HG02588 (cell line): ENCODE data around the gene FKBP1C.
"Not testable (repeated sequence)": the region's sequence is repeated elsewhere in the genome, so short reads cannot be mapped to it uniquely, and the experiment has no call there.

Experiments
- ATAC-seq: cut with Tn5 transposase; IDR thresholded peaks from one replicate; pipeline ENCODE4 v1.9.1; 2021; ENCODE audit warnings: mild to moderate bottlenecking, moderate library complexity; ENCODE audit not compliant: unreplicated experiment

Gene FKBP1C

GRCh38 chr6:63211343-63211742 is at the start of gene FKBP1C:
Gene FKBP1C (plus strand): TSS chr6:63211469.
- not testable (repeated sequence) for ATAC-seq

- ATAC-seq = not testable (repeated sequence)
Measured at GRCh38 chr6:63164047-63164803, 47.0 kb upstream of the FKBP1C start.

GRCh38 chr6:63174173-63174572 is 37.1 kb upstream of the FKBP1C start:
- ATAC-seq = no peak

- ATAC-seq = no peak
Measured at GRCh38 chr6:63176181-63176580, 35.1 kb upstream of the FKBP1C start.

- no peak for ATAC-seq
Measured at GRCh38 chr6:63180367-63180766, 30.9 kb upstream of the FKBP1C start.

GRCh38 chr6:63186970-63187369 is 24.3 kb upstream of the FKBP1C start:
- ATAC-seq = no peak

- ATAC-seq = no peak
Measured at GRCh38 chr6:63188828-63189227, 22.4 kb upstream of the FKBP1C start.

GRCh38 chr6:63193324-63193723 is 17.9 kb upstream of the FKBP1C start:
- ATAC-seq = no peak

GRCh38 chr6:63197741-63198140 is 13.5 kb upstream of the FKBP1C start:
- ATAC-seq = no peak

GRCh38 chr6:63213325-63213724 is 2.1 kb downstream of the FKBP1C start:
- no peak for ATAC-seq

- no peak for ATAC-seq
Measured at GRCh38 chr6:63214816-63215215, 3.5 kb downstream of the FKBP1C start.

GRCh38 chr6:63224179-63224578 is 12.9 kb downstream of the FKBP1C start:
- ATAC-seq = no peak

GRCh38 chr6:63225987-63226386 is 14.7 kb downstream of the FKBP1C start:
- not testable (repeated sequence) for ATAC-seq

GRCh38 chr6:63227928-63228894 is 16.9 kb downstream of the FKBP1C start:
- ATAC-seq = not testable (repeated sequence)

- ATAC-seq = not testable (repeated sequence)
Measured at GRCh38 chr6:63230027-63230426, 18.8 kb downstream of the FKBP1C start.

- ATAC-seq = not testable (repeated sequence)
Measured at GRCh38 chr6:63230511-63230910, 19.2 kb downstream of the FKBP1C start.

GRCh38 chr6:63236398-63236817 is 25.1 kb downstream of the FKBP1C start:
- ATAC-seq = no peak

- ATAC-seq = no peak
Measured at GRCh38 chr6:63245420-63245819, 34.2 kb downstream of the FKBP1C start.

- ATAC-seq = no peak
Measured at GRCh38 chr6:63245909-63246308, 34.6 kb downstream of the FKBP1C start.

GRCh38 chr6:63246581-63246980 is 35.3 kb downstream of the FKBP1C start:
- ATAC-seq = no peak

- no peak for ATAC-seq
Measured at GRCh38 chr6:63249875-63250482, 38.7 kb downstream of the FKBP1C start.
